ENCODE measurements around the gene RCBTB2.

DNA sequence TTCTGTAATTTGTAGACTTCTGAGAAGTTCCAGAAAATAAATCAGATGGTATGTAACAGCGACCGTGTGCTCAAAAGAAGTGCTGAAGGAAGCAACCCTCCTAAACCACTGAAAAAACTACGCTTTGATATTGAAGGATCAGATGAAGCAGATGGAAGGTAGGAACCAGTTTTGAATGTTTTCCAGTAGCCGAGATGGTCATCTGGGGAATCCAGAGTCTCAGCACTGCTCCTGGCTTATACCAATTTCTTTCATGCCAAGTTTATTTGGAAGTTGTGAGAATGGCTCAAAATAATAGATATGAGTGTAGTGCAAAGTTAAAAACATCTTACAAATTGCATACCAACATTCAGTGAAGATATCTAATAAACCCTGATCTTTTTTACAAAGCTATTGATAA is 56.2 kb downstream of the RCBTB2 start:
- TF ChIP-seq GABPA (tag; conservative IDR thresholded peaks at IDR 0.05; ENCODE audit: low read depth) (no peak), EP300 (IDR thresholded peaks at IDR 0.05; ENCODE audit: low read length) (no peak), EZH2 (IDR thresholded peaks at IDR 0.05; ENCODE audit: borderline replicate concordance, low read depth, low read length) (no peak), EHMT2 (IDR thresholded peaks at IDR 0.05) (no peak), ZNF143 (CRISPR knock-in tag; IDR thresholded peaks at IDR 0.05) (no peak), ZZZ3 (IDR thresholded peaks at IDR 0.05) (no peak), RAD51 (IDR thresholded peaks at IDR 0.05; ENCODE audit: borderline replicate concordance, low read depth) (no peak), BCL6 (CRISPR knock-in tag; IDR thresholded peaks at IDR 0.05) (no peak), ZNF133 (CRISPR knock-in tag; IDR thresholded peaks at IDR 0.05) (no peak)
- TF ChIP-seq, protein P1, sequence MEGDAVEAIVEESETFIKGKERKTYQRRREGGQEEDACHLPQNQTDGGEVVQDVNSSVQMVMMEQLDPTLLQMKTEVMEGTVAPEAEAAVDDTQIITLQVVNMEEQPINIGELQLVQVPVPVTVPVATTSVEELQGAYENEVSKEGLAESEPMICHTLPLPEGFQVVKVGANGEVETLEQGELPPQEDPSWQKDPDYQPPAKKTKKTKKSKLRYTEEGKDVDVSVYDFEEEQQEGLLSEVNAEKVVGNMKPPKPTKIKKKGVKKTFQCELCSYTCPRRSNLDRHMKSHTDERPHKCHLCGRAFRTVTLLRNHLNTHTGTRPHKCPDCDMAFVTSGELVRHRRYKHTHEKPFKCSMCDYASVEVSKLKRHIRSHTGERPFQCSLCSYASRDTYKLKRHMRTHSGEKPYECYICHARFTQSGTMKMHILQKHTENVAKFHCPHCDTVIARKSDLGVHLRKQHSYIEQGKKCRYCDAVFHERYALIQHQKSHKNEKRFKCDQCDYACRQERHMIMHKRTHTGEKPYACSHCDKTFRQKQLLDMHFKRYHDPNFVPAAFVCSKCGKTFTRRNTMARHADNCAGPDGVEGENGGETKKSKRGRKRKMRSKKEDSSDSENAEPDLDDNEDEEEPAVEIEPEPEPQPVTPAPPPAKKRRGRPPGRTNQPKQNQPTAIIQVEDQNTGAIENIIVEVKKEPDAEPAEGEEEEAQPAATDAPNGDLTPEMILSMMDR (IDR thresholded peaks at IDR 0.05 in 2 of 3, conservative IDR thresholded peaks at IDR 0.05 in 1 of 3; ENCODE audit: insufficient read depth in 2 of 3, low read depth in 1 of 3, low read length in 3 of 3) = no peak
